MM.1S (cell line): Measurements from ENCODE around the gene CDHR1.

ENCODE experiments used
- CTCF ChIP-seq: fragments of 300-600 bp; sonication (generic); IDR thresholded peaks from 2 replicates; pipeline ENCODE4 v1.5.1; 2016; ENCODE audit warnings: antibody characterized with exemption, low read length, mixed read lengths
- EZH2 ChIP-seq: fragments of 300-600 bp; sonication (generic); optimal IDR thresholded peaks from 2 replicates; pipeline ENCODE3; 2017; ENCODE audit warnings: low read depth, mild to moderate bottlenecking, antibody characterized with exemption, low read length, mixed read lengths

- TF ChIP-seq CTCF = no peak
- TF ChIP-seq EZH2 = no peak
These were observed 17.2 kb downstream of the CDHR1 start for GRCh38 chr10:84211566-84211965.
